K562 (cell line): Measurements from ENCODE around the gene LEPROT. TPM values are rescaled to one million over a fixed set of nuclear protein-coding genes. Genes with fewer than 3 reads are reported as not detected.
A peak's percentile ranks its signal among the peaks of the same experiment; 100 is the strongest.

Experiments used
- ATF7 ChIP-seq: fragments of 450-650 bp; IDR thresholded peaks from 2 replicates; pipeline ENCODE4 v1.7.1; 2014; ENCODE audit warnings: mild to moderate bottlenecking, moderate library complexity
- BACH1 ChIP-seq: fragments of 200-800 bp; sonication (Bioruptor generic); IDR thresholded peaks from 2 replicates; pipeline ENCODE4 v1.6.1; 2016; ENCODE audit warnings: missing genetic modification characterization, missing compliant biosample characterization
- CBFA2T2 ChIP-seq: fragments of 450-650 bp; conservative IDR thresholded peaks from 2 replicates; pipeline ENCODE4 v1.6.1; 2017; ENCODE audit warnings: mild to moderate bottlenecking
- CTCFL ChIP-seq: IDR thresholded peaks from 2 replicates; pipeline ENCODE4 v1.6.1; 2011; ENCODE audit warnings: borderline replicate concordance, low read depth, mild to moderate bottlenecking, moderate library complexity, low read length; ENCODE audit not compliant: insufficient read depth, poor library complexity, severe bottlenecking
- L3MBTL2 ChIP-seq: fragments of 450-650 bp; IDR thresholded peaks from 2 replicates; pipeline ENCODE4 v1.6.1; 2016; ENCODE audit warnings: mild to moderate bottlenecking, moderate library complexity
- PHF20 ChIP-seq: fragments of 450-650 bp; IDR thresholded peaks from 2 replicates; pipeline ENCODE4 v1.6.1; 2018; ENCODE audit not compliant: partially characterized antibody
- SMARCE1 ChIP-seq: fragments of 450-650 bp; IDR thresholded peaks from 2 replicates; pipeline ENCODE4 v1.7.1; 2016; ENCODE audit warnings: mild to moderate bottlenecking
- USF2 ChIP-seq: sonication (generic); formaldehyde crosslinking; IDR thresholded peaks from 2 replicates; pipeline ENCODE4 v1.5.0; 2020; ENCODE audit warnings: missing genetic modification reagents
- ZHX1 ChIP-seq: fragments of 150-350 bp; conservative IDR thresholded peaks from 2 replicates; pipeline ENCODE4 v1.6.1; 2014; ENCODE audit warnings: low read length
- ZNF263 ChIP-seq: sonication (generic); formaldehyde crosslinking; IDR thresholded peaks from 2 replicates; pipeline ENCODE4 v1.8.0; 2022; ENCODE audit warnings: mild to moderate bottlenecking, missing genetic modification reagents, borderline replicate concordance
- polyA plus RNA-seq, 8 experiments: library from polyadenylated mRNA; depleted of rRNA in 4 of 8; stranded (reverse) in 5 of 8; unstranded in 3 of 8; fragments of >200 nt; fragmentation: Nextera tagmentation in 2 of 8; fragmentation: Illumina TruSeq in 1 of 8; extraction: Ambion mirVana in 2 of 8; extraction: Trizol in 1 of 8; gene quantifications; 2 replicates each; pipeline versions ENCODE4 v1.2.1 to v1.2.3, GENCODE V29; 2011 to 2014; ENCODE audit warnings: inconsistent platforms in 1 of 8, missing spikeins in 1 of 8
- total RNA-seq, 7 experiments: library from RNA; depleted of rRNA in 6 of 7; stranded (reverse); fragments of >200 nt in 6 of 7; fragmentation: Illumina TruSeq in 2 of 7; extraction: Trizol in 2 of 7; gene quantifications; 2 replicates each; pipeline versions ENCODE4 v1.2.1 to v1.2.3, GENCODE V29; 2011 to 2021; ENCODE audit warnings: low replicate concordance in 1 of 7

LEPROT gene
- total and polyA plus RNA-seq, 9 of the 15 experiments (the other 6 are each of a cell fraction or from before 2014, with no cell fraction given) = 28.1 to 97.5 (median 45.8) TPM

GRCh38 chr1:65372557-65372956 lies 47.9 kb upstream of the LEPROT start (continued):
- no peak for TF ChIP-seq ATF7
- TF ChIP-seq PHF20 = no peak
- TF ChIP-seq ZHX1 = no peak
- TF ChIP-seq SMARCE1 = 0 out of 2 replicates have a peak, but pooled peaks have one; percentile 20
- TF ChIP-seq CBFA2T2 = no peak
- no peak for TF ChIP-seq CTCFL
- peak; percentile 66 for TF ChIP-seq BACH1 (tag)
- TF ChIP-seq USF2 = no peak
- TF ChIP-seq ZNF263 (CRISPR knock-in tag) = no peak
- TF ChIP-seq L3MBTL2 = no peak
- TF ChIP-seq, all 486 proteins: peak for 19
